GM18909 (cell line): ENCODE measurements around the gene LRRC2.
"Not testable (repeated sequence)": the region's sequence is repeated elsewhere in the genome, so short reads cannot be mapped to it uniquely, and the experiment has no call there.

Source experiments
- ATAC-seq: cut with Tn5 transposase; IDR thresholded peaks from one replicate; pipeline ENCODE4 v1.9.1; 2021; ENCODE audit warnings: mild to moderate bottlenecking; ENCODE audit not compliant: unreplicated experiment, poor library complexity

The LRRC2 gene, protein sequence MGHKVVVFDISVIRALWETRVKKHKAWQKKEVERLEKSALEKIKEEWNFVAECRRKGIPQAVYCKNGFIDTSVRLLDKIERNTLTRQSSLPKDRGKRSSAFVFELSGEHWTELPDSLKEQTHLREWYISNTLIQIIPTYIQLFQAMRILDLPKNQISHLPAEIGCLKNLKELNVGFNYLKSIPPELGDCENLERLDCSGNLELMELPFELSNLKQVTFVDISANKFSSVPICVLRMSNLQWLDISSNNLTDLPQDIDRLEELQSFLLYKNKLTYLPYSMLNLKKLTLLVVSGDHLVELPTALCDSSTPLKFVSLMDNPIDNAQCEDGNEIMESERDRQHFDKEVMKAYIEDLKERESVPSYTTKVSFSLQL

DNA sequence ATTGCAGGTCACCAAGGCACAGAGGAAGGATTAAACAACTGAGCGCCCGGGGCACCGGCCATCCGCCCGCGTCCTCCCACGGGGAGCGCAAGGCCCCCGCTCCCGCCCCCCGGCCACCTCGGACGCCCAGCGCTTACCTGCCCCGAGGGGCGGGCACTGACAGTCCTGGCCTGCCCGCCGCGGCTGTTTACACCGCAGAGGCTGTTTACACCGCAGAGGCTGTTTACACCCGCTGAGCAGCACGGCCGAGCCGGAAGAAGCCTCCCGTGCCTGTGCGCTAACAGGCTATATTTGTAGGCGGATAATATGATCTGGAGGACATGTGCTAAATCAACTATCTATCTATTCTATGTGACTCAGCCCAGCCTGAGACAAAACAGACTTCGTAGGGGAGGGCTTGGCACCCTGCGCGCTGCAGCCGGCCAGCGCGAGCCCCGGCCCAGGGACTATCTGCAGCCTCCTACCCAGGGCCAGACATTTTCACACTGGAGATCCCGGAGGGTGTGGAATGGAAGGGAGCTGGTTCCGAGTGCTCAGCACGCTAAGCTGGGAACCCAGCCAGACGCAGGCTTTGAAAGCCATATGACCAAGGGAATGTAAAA is at the start of gene LRRC2:
LRRC2 (minus strand) TSS at position 263 of the 602 bp plus-strand sequence. CDS start 14,711 bp downstream, outside the sequence.
- ATAC-seq, result no peak

- no peak for ATAC-seq
Observed at GRCh38 chr3:46615050-46615775, 49.1 kb upstream of the LRRC2 start.

DNA sequence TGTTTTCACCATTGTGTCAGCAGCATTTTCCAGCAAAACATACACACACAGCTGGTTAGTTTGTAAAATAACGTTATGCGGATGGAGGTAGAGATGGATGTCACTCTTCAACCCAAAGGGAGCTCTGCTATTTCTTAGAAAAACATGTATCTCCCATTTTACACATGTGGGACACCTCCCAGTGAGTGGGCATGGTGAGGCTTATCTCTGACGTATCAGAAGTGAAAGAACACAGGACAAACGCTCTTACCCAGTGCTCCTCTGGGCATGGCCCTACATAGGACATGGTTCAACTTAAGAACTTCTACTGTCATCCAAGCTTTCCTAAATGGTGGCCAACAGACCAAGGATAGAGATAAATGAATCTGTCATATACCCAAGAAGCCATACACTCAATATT is 48.3 kb upstream of the LRRC2 start:
- ATAC-seq, result no peak

GRCh38 chr3:46613313-46614005 is 47.4 kb upstream of the LRRC2 start:
- no peak for ATAC-seq

DNA sequence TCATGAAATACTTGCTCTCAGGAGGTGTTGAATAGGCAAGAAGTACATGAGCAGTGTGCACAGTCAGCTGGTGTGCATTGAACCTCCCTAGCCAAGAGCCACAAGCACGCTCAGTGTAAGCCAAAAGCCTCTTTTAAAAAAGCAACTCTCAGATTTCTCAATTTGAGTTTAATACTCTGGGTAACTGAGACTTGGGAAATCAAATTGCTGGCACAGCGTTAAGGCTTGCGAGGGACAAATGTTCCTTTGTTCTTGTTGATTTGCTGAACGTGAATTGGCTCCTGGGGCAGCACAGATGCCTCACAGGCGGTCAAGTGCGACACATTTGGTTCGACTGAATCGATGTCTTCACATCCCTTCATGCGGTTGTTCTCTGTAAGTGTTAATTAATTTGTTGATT is 46.2 kb upstream of the LRRC2 start, which contains the start of gene FAM240A:
FAM240A (plus strand) TSS at position 202 of the 400 bp plus-strand sequence; CDS start at position 361, 159 bp downstream.
- no peak for ATAC-seq

- no peak for ATAC-seq
Observed at GRCh38 chr3:46609944-46610722, 44.0 kb upstream of the LRRC2 start.

DNA sequence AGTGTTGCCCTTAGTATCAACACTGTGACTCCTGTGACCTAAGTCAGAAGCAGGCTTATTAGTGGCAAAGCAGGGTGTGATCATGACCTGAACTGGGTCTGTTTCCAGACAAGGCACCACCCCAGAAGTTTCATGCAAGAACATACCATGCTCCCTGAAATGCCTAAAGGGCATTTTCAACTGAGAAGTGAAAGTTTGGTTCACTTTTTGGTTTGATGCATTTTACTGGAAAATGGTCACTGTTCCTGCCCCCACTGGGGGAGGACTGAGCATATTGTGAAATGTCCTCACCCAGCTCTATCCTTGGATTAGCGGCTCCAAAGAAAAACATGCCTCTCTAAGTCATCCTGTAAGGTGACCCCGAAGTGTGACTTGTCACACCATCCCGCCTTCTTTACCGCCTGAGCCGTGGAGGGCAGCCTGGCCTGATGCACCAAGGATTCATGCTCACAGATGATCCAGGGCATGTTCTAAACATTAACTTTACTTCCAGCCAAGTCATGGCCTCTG is 43.2 kb upstream of the LRRC2 start:
- no peak for ATAC-seq

GRCh38 chr3:46607603-46608028 is 41.5 kb upstream of the LRRC2 start:
- no peak for ATAC-seq

- no peak for ATAC-seq
Observed at GRCh38 chr3:46604127-46604526, 38.0 kb upstream of the LRRC2 start.

DNA sequence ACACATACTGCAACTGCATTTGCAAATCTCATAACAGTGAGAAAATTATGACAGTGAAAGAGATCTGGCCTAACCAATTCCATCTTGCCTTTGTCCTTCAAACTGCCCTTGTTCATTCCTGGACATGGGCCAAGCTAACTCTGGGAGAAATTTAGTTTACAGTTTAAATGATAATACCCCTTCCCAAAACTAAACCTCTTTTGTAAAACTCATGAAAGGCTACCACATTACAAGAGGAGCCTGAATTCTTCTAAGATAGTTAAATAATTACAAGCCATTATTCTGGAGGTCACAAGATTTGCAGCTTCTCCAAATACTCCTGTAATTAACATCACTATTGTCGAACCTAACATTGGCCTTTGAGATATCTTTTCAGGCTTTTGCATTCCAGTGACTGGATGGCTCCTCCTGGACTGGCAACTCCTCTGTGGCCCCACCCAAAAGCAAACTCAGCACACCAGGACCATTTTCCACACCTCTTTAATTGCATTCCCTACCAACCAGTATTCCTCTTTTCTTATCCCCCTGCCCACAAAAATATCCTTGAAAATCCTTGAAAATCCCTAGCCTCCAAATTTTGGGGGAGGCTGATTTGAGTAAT is 37.4 kb upstream of the LRRC2 start:
- no peak for ATAC-seq

DNA sequence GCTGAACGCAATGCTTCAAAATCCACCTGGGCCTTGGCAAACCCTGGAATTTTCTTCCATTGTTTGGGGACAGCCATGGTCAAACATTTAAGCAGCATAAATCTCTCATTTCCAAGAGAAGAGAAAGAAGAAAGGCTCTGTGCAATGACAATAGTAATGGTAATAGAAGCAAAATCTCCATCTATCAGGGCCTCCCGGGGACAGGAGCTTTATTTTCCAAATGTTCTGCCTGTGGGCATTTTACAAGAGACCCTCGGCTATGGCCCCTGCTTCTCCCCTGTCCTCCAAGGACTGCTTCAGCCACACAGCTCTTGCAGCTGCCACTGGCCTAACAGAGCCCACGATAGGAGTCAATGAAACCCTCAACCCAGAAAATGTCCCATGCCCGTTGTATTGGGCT is 33.5 kb upstream of the LRRC2 start:
- no peak for ATAC-seq

GRCh38 chr3:46595819-46596314 is 29.8 kb upstream of the LRRC2 start:
- no peak for ATAC-seq

DNA sequence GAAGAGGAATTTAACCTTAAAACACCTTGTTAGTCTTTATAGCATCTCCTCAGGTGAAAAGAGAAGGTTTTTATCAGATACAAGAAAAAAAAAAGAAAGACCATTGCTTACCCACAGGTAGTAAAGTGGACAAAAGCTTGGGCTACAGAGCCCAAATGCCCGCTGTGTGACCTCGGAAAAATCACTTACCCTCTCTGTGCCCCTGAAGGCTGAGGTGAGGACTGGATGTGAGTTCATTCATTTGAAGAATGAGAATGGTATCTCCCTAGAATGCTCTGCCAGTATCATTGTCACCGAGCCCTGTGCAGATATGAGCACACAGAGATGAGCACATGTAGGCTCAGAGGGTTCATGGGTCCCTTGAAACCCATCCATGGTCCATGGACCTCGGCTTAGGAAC is 28.6 kb upstream of the LRRC2 start:
- ATAC-seq, result no peak

- no peak for ATAC-seq
Observed at GRCh38 chr3:46593979-46594378, 27.9 kb upstream of the LRRC2 start.

DNA sequence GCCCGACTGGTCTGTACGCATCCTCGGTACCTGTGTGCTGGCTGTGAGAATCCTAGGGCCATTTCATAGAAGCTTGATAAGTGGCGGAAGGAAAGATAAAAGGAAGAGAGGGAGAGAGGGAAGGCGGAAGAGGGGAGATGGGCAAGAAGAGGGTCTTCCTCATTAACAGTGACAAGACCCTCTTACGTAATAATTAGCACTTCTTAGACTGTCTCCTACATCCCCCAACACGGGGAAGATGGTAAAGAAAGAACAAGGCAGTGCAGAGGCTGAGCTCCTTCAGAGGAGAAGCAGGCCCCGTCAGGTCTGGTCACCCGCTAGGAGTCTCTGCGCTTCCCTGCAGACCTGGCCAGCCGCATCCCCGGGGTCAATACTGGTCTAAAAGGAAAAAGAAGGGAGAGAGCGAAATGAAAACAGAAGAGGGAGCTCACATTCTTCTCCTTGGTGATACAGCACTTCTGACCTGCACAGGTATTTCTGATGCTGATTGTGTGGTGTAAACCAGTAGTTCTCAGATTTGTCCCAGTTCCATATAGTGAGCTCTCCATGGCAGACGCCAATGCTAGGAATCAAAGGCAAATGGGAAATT is 27.3 kb upstream of the LRRC2 start:
- no peak for ATAC-seq

- ATAC-seq, result not testable (repeated sequence)
Observed at GRCh38 chr3:46587268-46587667, 21.2 kb upstream of the LRRC2 start.

DNA sequence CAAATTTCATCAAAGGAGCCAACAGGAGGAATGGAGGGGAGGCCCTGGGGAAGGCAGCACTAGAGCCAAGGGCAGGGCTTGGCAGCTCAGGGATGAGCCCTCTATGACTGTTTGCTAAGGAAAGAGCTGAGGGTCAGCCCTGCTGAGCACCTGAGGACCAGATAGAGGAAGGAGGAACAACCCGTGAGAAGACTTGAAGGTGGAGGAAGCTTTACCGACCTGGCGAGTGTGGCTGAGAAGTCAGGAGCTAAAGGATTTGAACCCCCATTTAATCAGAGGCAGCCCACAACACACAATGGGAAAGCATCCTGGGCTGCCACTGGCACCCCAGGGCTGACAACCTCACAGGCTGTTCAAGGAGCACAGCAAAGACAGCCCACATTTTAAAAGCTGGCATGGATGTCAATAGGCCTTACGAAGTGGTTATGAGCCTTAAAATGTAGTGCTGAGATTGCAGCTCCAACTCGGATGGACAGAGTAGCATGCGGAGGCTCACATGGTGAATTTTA is 20.7 kb upstream of the LRRC2 start:
- no peak for ATAC-seq
